HG03064 (cell line): ENCODE measurements around the gene TSPAN9.

Experiments
- ATAC-seq: cut with Tn5 transposase; IDR thresholded peaks from one replicate; pipeline ENCODE4 v1.9.1; 2021; ENCODE audit warnings: low read depth; ENCODE audit not compliant: unreplicated experiment

Gene TSPAN9

DNA sequence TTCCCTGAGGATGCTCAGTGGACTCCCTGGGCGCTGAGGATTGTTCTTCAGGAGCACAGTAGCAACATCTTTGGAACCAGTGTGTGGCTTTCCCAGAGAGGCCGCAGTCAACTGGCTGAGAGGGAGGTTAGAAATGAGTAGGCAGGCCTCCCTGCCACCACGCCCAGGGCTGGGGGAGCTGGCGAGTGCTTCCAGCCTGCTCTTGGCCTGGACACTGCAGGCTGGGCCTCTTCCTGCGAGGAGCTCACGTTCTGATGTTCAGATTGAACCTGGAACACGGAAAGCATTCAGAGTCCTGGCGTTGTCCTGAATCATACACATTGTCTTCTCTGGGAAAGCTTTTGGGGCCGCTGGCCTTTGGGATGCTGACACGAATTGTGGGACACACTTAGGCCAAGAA is 15.6 kb downstream of the TSPAN9 start:
- no peak for ATAC-seq

GRCh38 chr12:3097186-3097804 is 20.1 kb downstream of the TSPAN9 start:
- no peak for ATAC-seq

GRCh38 chr12:3097836-3098235 is 20.7 kb downstream of the TSPAN9 start:
- ATAC-seq: no peak

DNA sequence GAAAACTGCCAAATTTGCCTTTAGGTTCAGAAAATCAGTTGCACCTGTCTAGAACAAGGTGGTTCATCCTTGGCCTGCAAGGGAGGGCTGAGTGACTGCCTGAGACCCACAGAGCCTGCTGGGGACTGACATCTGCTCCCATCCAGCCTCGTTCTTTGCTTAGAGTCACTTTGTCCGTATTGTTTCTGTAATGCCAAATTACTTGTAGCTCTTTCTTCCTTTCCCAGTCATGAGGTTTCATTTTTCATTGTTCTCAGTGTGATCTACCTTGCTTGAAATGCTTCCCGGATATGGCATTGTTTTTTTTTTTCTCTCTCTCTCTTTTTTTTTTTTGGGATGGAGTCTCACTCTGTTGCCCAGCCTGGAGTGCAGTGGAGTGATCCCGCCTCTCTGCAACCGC is 21.3 kb downstream of the TSPAN9 start:
- no peak for ATAC-seq

DNA sequence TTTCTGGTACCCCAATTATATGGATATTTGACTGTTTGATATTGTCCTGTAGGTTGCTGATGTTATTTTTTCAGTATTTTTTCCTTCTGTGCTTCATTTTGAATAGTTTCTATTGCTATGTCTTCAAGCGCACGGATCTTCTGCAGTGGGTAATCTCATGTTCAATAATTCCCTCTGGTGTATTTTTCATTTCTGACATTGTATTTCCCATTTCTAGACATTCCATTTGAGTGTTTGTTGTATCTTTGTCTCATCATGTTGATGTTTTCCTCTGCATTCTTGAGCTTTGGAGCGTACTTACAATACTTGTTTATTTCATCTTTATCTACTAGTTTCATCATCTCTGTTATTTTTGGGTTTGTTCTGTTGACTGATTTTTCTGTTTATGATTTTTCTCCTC is 22.0 kb downstream of the TSPAN9 start:
- no peak for ATAC-seq

DNA sequence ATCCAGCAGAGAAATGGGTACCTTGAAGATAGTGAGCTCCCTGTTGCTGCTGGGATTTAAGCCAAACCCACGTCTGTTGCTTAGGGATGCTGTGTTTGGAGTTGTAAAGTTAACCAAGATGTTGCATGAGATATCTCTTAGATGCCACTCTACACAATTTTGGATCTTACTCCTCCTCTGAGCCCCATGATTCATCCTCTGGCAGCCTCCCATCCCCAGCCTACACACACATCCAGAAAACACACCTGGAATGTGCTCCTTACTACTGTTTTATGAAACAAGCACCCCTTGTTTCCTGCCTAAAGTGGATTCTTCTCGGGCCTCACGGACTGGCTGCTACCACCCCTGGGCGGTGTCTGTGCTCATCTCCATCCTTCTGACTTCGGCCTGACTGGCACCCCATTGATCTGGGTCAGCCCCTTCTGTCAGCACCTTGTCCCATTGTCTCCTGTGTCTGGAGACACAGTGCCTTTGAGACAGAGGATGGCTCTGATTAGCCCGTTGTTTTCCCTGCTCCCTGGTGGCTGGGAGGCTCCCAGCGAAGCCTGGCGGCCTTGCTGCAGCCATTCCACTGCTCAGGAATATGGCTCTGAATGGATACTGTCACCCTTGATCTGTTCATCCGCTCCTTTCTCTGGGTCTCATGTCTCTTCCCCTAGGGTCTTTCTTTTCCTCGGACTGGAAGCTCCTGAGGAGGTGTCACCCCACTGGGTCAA is 24.3 kb downstream of the TSPAN9 start:
- no peak for ATAC-seq

DNA sequence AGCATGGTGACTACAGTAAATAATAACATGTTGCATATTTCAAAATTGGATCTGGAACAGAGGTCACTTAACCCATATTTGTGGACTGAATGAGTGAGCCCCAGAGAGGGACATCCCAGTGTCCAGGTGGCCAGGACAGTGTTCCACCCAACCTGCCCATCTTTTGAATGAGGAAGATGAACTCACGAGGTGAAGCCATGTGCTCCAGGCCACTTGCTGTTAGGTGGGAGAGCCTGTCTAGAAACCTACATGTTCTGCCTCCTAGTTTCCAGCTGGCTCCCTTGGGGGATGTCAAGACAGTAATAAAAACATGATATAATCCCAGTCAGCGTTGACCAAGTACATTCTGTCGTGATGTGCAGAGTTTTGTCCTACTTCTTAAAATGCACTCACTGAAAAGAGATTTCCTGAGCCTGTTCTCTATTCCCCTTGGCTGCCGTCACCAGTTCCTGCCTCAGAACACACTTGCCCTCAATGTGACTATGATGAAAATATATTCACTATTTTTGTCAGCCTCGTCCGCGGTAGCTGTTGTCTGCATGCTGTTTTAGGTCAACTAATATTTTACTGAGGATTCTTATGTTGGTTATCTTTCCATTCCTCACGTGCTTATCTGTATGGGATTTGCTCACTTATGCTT is 25.7 kb downstream of the TSPAN9 start:
- no peak for ATAC-seq

DNA sequence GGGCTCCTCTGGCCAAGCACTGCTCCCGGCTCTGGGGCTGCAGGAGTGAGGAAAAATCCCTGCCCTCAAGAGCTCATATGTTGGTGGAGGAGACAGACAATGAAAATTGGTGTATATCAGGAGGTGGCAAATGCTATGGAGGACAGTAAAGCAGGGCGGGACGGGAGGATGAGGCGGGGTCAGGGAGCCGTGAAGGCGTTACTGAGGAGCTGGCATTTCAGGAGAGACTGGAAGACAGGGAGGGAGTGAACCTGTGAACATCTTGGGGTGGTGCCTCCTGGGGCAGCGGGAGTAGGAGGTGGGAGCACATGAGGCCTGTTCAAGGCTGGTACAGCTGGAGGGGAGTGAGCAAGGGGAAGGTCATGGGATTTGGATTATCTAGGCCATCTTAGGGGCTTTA is 26.6 kb downstream of the TSPAN9 start:
- no peak for ATAC-seq

DNA sequence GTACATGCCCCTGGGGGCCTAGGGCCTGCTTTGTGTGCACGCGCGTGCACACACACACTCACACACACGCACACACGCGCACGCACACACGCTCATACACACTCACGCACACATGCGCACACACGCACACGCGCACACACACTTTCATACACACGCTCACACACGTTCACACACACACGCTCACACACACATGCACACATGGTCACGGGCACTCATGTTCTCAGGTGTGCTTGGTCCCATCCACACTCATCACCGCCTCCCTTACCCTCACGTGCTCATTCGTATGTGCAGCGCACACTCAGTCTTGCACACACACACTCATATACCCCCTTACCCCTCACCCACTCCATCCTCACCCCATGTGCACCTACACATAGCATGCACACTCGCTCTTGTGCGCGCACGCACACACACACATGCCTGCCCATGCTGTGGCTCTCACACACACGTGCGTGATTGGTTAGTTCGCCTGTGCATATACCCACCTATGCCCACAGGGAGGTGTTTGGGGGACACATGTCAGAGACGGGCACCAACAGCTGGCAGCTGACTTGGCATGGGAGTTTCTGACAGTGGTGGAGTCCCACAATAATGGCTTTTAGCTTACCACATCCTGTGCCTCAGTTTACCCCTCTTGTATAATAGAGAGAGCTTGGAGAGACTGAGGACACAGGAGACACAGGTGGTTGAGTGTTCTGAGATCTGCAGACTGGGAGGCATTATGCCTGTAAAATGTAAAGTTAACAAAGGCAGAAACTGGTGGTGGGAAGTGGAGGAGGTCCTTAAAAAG is 28.7 kb downstream of the TSPAN9 start:
- ATAC-seq: no peak

GRCh38 chr12:3106579-3106978 is 29.4 kb downstream of the TSPAN9 start:
- no peak for ATAC-seq

GRCh38 chr12:3107071-3107583 is 29.9 kb downstream of the TSPAN9 start:
- ATAC-seq: no peak

- no peak for ATAC-seq
Measured at GRCh38 chr12:3107954-3108353, 30.8 kb downstream of the TSPAN9 start.

DNA sequence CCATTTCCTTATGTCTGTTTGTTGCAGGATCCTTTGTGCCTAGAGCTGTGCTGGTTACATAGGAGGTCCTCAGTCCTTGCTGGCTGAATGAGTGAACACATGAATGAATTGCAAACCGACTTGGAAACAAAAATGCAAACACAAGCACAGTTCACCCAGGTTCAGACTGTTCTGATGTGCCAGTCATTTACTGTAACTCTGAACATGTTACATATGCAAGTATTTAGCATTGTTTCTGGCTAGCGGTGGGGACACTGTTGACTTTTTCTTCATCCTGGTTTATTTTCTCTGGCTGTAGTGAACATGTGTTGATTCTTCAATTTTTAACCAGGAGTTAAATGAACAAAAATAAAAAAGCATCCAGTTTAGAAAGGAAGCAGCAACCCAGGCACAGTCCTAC is 33.4 kb downstream of the TSPAN9 start:
- ATAC-seq: no peak

GRCh38 chr12:3113671-3114325 is 36.6 kb downstream of the TSPAN9 start:
- ATAC-seq: no peak

- no peak for ATAC-seq
Measured at GRCh38 chr12:3114671-3115070, 37.5 kb downstream of the TSPAN9 start.

DNA sequence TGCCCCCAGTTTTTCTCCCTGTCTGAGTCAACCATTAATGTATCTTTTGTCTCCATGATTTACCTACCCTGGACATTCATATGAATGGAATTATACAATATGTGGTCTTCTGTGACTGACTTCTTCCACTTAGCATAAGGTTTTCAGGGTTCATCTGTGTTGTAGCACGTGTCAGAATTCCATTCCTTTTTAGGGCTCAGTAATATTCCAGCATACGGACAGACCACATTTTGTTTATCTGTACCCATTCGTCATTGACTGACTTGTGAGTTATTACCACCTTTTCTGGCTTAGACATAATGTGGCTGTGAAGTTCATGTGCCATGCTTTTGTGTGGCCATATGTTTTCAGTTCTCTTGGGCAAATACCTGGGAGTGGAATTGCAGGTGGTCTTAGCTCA is 37.9 kb downstream of the TSPAN9 start:
- no peak for ATAC-seq

DNA sequence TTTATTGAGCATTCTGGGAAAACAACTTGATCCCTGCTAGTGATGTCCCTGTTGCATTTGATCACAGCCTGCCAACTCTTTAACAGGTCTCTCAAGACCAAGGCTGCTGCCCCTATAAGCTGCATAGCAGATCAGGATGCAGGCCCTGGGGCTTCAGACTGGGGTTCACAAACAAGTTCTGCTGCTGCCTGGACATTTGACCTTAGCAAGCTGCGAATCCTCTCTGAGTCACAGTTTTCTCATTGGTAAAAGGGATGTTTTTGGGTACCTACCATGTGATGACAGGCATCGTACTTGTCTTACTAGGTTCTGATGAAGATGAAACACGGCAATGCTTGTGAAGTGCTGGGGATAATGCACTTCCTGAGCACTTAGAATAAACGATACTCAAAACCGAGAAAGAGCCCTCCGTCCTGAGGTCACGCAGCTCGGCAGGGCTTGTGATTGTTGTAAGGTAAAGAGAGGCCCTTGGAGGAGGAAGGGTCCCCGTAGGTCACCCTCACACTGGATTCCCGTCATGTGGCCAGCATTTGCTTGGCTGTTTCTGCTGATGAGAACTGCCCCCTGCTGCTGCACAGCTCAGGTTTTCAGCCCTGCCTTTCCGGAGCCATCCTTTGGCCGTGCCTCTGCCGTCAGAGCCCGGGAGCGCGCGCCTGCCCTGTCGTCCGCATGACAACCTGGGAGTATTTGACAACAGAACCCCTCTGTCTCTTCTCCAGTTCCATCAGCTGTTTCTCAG is 39.1 kb downstream of the TSPAN9 start:
- ATAC-seq: no peak

DNA sequence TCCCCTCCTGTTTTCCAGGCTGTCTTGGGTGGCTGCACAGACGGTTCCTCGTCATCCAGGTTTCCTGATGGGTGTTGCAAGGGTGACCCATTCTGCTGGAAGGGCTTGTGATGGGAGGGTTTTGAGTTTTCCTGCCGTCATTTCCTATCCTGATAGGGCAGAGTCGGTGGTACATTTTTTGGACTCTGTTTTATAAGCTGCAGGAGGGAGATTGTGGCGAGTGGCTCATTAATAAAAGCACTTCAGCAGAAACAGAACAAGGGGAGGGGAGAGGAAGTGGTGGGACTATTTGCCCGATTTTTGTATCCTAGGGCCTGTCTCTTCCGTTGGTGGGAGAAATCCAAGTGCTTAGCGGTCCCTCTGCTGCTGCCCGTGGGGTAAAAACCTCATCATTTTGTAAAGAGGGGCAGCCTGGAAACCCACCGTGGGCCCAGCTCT is 40.0 kb downstream of the TSPAN9 start:
- ATAC-seq: no peak

DNA sequence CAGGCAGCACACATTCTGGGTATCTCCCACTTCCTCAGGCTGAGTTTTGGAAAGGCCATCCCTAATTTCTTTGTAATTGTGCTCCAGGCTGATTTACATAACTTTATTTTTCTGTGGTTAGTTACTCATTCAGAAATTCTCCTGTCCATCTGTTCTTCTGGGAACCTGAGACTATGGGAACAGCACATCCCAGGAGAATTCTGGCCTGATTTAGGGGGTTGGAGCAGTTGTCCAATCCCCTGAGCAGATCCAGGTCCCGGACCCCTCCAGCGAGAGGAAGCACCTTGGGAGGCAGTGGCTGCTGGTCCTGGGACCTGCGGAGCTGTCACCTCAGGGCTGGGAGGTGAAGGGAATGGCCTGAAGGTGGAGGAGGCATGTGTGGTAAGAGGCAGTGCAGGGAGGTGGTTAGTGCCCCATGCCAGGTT is 40.4 kb downstream of the TSPAN9 start:
- ATAC-seq: no peak
